Activated CD4-positive, CD25-positive, alpha-beta regulatory T cell treated with anti-CD3 and anti-CD28 coated beads, Interleukin-2, amount 50 U/mL, for 16 hours (primary cell): ENCODE data around the gene CHMP3.
A peak's percentile ranks its signal among the peaks of the same experiment; 100 is the strongest.
"Not testable (repeated sequence)": the region's sequence is repeated elsewhere in the genome, so short reads cannot be mapped to it uniquely, and the experiment has no call there.

ENCODE experiments used
- DNase-seq: peaks from one replicate; pipeline ENCODE4 v3.0.0-alpha.2; 2020; ENCODE audit warnings: low read depth, low spot score

The CHMP3 gene

DNA sequence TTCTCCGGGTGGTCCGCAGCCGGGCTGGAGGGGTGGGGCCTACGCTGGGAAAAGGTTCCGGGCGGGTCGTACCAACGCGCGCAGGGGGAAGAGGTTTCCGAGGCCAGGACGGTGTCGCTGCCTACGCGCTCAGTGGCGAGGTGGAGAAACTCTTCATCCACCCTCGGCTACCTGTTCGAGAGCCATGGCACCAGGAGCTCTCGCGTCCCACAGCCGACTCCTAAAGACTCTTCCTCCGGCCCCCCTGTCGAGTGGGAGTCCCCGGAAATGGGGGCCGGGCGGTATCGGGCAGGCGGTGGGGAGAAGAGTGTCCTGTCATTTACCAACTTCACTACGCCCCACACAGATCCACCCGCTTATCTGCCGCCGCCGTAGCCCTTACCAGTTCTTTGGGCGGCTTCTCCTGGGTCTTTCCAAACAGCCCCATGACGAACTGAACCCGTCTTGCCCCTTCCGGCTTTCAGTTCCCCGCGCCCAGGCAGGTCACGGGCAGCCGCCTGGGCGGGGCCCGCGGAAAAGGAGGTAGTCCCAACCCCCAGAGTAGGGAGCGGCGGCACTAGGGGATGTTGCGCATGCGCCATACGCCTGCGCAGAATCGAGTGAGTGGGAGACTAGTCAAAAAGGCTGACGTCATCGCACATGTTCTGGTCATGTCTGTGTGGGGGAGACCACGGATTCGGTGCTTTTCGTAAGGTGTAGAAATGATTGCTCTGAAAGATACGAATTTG lies at the start of gene CHMP3:
CHMP3 (minus strand) TSS at position 522 of the 728 bp plus-strand sequence; CDS start at position 427, 95 bp downstream.
- DNase-seq = peak; percentile 94

DNA sequence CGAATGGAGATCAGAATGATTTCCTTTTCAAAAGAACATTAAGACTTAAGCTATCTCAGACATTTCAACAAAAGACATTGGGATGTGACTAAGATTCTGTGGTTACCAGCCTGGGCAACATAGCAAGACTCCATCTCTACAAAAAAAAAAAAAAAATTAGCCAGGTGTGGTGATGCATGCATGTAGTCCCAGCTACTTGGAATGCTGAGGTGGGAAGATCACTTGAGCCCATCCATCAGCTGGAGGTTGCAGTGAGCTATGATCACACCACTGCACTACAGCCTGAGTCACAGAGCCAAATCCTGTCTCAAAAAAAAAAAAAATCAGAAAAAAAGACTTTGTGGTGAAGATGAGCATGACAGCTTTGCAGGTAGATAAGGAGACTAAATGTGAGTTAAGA lies 47.6 kb upstream of the CHMP3 start:
- DNase-seq = no peak

DNA sequence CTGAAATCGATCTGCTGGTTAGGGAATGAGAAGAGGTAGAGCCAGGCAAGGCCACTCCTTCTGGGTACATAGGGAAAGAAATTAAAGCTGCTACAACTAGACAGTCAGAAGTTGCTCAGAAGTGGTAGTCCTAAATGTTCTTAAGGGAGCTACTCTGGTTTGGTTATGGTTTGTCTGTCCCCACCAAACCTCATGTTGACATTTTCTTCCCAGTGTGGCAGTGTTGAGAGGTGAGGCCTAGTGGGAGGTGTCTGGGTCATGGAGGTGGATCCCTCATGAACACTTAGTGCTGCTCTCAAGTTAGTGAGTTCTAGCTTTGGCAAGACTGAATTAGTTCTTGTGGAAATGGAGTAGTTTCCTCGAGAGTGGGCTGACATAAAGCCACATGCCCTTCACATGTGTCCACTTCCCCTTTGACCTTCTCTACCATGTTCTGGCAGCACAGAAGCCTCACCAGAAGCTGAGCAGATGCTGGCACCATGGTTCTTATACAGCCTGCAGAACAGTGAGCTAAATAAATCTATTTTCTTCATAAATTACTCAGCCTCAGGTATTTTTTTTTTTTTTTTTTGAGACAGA lies 45.7 kb upstream of the CHMP3 start:
- DNase-seq = no peak

DNA sequence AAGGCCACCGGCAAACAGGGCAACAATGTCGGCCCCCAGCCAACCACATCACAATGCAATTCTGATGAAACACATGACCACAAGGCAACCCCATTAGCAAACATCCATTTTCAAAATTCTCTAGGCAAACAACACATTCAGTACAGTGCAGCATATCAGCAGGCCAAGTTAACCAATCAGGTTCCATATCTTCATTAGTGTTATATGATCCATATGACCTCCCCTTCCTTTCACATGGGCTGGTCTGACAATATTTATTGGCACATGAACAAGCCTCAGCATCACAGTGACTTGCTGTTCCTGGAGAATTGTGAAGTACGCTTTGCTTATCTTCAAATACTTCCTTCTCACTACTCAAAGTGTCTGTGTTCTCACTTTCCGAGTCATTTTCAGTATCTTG lies 40.7 kb upstream of the CHMP3 start:
- DNase-seq = no peak

DNA sequence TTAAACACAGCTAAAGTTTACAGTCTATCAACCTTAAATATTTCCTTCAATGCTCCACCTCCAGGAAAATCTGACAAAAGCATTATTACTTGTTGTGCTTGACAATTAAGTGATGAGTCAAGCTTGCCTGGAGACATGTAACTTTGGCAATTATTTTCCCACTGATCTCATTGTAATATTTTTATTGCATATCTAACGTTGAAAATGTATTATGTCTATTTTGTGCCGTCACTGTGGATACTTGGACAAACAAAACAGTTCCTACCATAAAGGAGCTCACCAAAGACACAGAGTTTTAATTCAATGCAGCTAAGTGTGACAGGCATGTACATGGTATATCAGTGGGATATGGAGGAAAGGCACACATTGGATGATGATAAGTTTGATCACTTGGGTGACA lies 35.7 kb upstream of the CHMP3 start:
- DNase-seq = no peak

DNA sequence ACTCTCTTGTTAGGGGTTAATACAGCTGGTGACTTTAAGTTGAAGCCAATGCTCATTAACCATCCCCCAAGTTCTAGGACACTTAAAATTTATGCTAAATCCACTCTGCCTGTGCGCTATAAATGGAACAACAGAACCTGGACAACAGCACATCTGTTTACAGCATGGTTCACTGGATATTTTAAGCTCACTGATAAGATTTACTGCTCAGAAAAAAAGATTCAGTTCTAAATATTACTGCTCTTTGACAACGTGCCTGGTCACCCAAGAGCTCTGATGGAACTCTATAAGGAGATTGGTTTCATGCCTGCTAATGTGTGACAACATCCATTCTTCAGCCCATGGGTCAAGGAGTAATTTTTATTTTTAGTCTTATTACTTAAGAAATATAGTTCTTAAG lies 32.9 kb upstream of the CHMP3 start:
- no peak for DNase-seq

DNA sequence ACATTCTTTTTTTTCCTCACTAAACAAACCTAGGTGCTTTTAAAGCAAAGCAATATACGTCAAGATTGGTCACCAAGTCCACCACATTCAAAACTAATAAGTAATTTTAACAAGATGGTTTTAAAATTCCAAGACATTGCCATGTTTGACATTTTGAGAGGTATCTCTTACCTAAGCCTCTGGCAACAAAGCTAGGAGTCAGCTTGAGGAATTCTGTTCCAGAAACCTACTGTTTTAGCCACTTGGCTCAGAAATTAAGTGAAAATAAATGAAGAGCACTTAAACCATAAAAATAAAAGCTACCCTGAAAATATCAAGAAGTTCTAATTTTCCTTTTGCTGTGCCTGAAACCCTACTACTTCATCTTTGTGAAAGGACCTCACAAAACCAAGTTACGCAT lies 30.0 kb upstream of the CHMP3 start:
- no peak for DNase-seq

DNA sequence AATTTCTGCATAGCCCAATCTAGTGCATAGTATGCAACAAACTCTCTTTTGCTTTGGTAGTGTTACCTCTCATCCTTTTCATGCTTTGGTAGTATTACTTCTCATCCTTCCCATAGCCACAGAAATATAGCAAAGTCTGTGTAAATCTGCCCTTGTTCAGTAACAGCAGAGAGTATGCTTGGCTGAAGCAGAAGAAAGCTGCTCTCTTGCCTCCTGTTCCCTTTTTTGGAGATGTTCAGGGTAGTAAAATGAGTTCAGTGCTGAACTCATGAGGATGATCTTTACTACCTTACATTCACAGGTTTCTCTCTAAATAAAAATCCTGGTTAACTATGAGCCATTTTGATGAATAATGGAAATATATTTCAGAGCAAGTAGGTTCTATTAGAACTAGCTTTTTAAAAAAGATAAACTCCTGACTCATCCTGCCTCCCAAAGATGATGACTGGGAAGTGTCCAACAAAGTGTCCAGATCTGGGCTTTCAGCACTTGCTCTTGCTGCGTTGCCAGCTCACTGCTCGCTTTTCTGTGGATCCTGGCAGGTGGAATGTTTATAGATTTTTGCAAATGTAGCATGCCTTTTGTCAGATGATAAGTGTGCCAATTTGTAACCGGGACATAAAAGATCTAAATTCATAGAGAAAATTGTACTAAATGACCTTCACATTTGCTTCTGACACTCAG lies 29.4 kb upstream of the CHMP3 start:
- DNase-seq = no peak

DNA sequence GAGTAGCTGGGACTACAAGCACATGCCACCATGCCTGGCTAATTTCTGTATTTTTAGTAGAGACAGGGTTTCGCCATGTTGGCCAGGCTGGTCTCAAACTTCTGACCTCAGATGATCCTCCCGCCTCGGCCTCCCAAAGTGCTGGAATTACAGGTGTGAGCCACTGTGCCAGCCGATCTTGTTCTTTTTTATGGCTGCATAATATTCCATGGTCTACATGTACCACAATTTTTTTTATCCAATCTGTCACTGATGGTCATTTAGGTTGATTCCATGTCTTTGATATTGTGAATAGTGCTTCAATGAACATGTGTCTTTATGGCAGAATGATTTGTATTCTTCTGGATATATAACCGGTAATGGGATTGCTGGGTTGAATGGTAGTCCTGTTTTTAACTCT lies 26.5 kb upstream of the CHMP3 start:
- not testable (repeated sequence) for DNase-seq

DNA sequence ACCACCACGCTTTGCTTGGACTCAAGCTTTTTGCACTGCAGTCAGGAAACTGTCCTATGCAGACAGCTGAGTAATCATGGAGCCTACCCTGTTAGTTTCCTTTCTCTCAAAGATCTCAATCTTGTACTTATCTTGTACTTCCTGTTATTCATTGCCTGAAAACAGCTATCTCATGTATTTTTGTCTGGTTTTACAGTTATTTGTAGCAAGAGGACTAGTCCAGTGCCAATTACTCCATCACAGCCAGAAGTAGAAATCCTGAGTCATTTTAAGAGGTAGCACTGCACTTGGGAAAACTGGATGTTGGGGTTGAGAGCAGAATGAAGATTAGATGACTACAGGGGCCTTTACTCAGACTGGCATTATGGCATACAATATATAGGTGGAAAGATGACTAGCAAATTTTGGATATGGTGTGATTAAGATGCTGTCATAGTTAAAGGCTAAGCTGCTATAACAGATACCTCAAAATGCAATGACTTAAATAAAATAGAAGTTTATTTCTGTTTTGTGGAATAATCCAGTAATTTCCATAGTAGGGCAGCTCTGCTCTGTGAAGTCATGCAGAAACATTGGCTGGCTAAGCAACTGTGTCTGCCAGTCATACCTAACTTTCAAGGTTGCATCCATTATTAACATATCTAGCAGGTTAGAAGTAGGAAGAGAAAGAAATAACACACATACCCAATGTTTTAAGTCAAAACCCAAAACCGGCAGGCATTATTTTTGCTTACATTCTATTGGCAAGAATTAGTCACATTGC lies 21.1 kb upstream of the CHMP3 start:
- DNase-seq = no peak

DNA sequence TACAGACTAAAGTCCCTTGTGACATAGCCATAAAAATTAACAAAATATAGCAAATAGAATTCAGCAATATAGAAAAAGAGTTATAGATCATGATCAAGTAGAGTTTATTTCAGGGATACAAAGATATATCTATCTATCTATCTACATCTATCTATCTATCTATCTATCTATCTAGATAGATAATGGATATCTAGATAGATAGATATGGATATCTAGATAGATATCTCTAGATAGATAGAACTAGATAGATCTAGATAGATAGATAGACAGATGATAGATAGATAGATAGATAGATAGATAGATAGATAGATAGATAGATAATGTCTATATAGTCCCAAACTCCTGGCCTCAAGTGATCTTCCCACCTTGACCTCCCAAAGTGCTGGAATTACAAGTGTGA lies 17.3 kb upstream of the CHMP3 start:
- DNase-seq = no peak

DNA sequence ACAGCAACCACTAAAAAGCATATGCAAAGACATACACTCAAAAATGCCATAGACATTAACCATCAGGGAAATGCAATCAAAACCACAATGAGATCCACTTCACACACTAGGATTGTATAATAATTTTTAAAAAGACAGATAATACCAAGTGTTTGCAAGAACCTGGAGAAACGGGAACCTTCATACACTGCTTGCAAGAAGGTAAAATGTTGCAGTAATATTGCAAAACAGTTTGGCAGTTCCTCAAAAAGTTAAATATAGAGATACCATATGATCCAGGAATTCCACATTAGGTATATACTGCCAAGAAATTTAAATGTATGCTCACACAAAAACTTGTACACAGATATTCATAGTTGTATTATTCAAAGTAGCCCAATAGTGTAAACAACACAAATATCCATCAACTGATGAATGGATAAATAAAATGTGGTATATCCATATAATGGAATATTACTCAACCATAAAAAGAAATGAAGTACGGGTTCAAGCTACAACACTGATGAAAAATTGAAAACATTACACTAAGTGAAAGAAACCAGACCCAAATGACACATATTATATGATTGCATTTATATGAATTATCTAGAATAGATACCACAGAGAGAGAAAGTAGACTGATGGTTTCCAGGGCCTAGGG lies 14.7 kb upstream of the CHMP3 start:
- no peak for DNase-seq

DNA sequence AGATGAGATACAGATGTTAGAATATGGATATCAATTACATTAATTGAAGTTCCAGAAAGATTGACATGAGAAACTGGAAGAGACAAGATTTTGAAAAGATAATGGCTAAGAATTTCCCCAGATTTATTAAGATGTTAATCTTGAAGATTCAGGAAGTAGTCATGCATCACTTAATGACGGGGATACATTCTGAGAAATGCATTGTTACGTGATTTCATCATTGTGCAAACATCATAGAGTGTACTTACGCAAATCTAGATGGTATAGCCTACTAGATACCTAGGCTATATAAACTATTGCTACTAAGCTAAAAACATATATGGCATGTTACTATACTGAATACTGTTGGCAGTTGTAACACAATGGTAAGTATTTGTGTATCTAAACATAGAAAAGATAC lies 6.8 kb upstream of the CHMP3 start:
- no peak for DNase-seq

DNA sequence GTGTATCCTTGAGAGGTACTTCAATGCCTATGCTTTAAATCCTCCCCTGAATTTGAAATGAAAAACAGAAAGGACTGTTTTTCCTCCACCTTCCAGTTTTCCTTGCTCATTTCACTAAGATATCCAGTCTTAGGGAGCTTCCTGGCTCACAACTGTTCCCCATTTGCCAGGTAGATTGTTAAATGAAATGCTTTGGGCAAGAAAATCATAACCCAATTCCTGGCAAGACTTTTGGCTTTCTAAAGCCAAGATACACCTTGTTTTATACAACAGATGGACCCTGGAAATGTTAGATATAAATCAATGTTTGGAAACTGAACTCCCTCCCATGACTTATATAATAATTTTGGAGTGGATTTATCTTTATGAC lies 3.6 kb upstream of the CHMP3 start:
- no peak for DNase-seq

DNA sequence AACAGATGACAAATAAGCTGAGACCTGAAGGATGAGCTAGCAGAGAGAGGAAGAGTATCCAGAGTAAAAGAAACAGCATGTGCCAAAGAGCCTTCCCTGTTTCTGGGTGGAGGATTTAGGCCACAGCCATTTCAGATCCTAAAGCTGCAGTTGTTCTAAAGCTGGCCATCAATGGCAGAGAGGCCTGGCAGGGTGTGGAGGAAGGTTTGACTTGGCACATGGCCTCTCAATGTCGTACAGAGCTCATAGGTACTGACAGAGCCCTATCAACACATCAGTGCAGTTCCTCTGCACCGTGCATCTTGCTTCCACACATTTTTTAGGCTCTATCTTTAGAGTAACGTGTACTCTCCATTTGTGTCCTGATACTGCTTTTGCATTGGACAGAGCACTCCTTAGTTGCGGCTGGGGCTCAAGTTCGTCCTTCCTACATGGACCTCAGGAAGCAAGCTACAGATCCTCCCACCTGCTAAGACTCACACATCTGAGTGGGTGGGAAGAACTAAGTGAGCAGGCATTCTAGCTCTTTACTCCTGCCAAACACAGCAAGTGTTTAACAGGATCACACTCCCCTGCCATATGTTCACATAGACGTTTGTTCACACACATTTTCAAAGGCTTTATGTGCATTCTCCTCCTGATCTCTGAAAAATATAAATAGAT lies 3.0 kb upstream of the CHMP3 start:
- no peak for DNase-seq

DNA sequence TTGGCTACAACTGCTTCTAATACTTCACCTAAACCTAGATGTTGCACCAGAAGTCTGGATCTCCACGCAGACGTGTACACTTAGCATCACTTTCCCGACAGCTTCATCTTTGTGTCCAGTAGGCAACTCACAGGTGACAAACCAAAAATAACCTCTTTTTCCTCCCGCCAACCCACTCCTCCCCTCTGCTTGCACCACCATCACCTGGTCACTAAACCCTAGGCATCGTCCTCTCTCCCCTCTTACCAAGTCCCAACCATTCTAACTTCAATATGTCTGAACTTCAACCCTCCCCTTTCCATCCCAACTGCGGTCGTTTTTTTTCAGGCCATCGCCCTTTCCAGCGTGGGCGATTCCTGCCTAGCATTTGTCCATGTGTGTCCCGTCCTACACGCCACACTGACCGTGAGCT lies 413 bp upstream of the CHMP3 start:
- DNase-seq = no peak

DNA sequence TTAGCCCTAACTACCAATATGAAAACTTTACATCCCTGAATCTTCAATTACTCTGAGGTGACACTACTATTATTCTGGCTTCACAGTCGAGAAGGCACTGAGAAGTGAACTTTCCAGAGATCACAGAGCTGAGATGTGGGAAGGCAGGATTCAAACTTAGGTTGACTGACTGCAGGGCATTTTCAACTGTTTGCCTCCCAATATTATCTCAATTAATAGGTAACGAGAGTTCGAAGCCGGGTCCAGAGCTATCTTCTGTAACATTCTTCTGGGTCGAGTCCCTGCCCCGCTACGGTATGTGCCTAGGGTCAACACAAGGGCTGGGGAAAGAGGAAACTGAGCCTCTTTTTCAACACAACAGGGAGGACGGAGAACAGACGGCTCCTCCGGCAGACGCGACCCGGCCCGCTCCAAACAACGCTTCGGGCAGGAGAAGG lies 740 bp downstream of the CHMP3 start:
- DNase-seq = no peak

DNA sequence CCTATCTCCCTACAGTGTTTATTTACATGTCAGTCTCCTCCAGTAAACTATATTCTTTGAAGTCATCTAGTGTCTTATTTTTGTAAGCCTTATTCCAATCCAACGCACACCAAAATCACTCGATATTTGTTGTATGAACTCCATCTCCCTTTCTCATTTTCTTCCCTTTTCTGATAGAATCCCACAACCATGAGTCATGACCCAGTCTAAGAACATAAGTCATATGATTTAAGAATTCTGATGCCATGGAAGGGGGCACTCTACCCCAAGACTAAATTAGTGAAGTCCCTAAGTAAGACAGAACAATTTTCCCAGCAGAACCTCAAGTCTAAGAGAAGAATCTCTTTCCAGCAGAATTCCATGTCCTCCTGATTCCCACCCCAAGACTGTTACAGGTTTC lies 5.4 kb downstream of the CHMP3 start:
- no peak for DNase-seq

DNA sequence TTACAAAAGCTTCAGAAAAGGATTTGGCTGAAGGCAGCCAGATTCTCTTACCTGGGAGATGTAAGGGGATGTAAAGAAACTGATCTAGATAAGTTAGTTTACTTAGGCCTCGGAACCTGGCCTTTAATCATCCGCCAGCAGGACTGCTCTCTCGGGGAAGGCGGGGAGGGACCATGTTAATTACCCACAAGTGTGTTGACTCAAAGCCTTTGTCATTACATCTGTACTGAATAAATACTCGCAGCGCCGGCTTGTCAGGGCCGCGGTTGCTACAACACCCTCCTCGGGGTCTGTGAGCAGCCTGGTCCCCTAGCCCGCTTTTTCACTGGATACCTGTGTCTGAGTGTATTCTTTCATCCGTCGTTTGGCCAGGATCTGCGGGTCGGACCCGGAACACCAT lies 6.7 kb downstream of the CHMP3 start:
- DNase-seq = no peak

DNA sequence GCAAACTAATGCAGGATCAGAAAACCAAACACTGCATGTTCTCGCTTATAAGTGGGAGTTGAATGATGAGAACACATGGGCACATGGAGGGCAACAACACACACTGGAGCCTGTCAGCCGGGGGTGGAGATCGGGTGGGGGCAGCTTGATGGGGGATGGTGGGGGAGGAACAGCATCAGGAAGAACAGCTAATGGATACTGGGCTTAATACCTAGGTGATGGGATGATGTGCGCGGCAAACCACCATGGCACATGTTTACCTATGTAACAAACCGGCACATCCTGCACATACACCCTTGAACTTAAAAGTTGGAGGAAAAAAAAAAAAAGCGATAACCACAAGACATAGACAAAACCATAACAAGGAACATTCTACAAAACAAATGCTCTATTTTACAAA lies 10.4 kb downstream of the CHMP3 start:
- DNase-seq = no peak

DNA sequence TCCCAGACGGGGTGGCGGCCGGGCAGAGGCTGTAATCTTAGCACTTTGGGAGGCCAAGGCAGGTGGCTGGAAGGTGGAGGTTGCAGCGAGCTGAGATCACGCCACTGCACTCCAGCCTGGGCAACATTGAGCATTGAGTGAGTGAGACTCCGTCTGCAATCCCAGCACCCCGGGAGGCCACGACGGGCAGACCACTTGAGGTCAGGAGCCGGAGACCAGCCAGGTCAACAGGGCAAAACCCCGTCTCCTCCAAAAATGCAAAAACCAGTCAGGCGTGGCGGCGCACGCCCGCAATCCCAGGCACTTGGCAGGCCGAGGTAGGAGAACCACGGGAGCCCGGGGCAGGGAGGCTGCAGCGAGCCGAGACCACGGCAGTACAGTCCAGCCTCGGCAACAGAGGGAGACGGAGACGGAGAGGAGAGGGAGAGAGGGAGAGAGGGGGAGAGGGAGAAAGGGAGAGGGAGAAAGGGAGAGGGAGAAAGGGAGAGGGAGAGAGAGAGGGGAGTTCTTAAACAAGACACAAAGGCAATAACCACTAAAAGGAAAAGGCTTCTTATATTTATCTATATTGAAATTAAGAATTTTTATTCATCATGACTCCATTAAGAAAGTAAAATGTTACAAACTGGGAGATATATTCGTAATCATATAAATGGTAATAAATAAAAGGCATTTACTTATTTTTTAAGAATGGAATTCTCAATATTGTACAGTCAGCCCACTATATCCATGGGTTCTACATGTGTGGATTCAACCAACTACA lies 13.1 kb downstream of the CHMP3 start:
- not testable (repeated sequence) for DNase-seq
